Measurements from ENCODE around the gene CDH4.
A peak's percentile ranks its signal among the peaks of the same experiment; 100 is the strongest.

CDH4 gene

GRCh38 chr20:61628901-61629601 is 377.0 kb downstream of the CDH4 start:
- Histone ChIP-seq H2BK120ac (ENCODE audit: low read depth, low read length) (no peak overlapping the region), H3K4me3 (ENCODE audit: low read length) (no peak overlapping the region), H2BK15ac (replicated peaks; ENCODE audit: low read depth) (no peak overlapping the region), H2BK5ac (ENCODE audit: low read length) (no peak overlapping the region), H3K27me3 (ENCODE audit: insufficient read depth, low read length, poor library complexity) (no peaks in the 10 kb centered on the region), H4K5ac (ENCODE audit: low read length) (no peak overlapping the region), H3K56ac (ENCODE audit: low read length) (no peak overlapping the region), H3K79me1 (ENCODE audit: low read length) (no peaks in the 10 kb centered on the region), H3K4ac (ENCODE audit: low read depth, low read length) (no peak overlapping the region), H3K79me2 (ENCODE audit: control insufficient read depth, insufficient read depth, low read length) (no peaks in the 10 kb centered on the region), H4K8ac (ENCODE audit: low read depth, low read length) (no peak overlapping the region), H3K4me1 (ENCODE audit: control insufficient read depth, low read depth, low read length) (no peaks in the 10 kb centered on the region), H3K23ac (ENCODE audit: low read length) (no peak overlapping the region), H2AK5ac (ENCODE audit: low read length) (no peak overlapping the region), H3K18ac (ENCODE audit: low read length) (no peak overlapping the region), H3K36me3 (ENCODE audit: control insufficient read depth, insufficient read depth, low read length) (no peaks in the 10 kb centered on the region), H3K27ac (ENCODE audit: low read depth, low read length) (no peak overlapping the region), H3K9ac (ENCODE audit: low read length) (no peak overlapping the region), H3K4me2 (ENCODE audit: low read length) (no peak overlapping the region)
- no peak for DNase-seq
- WGBS (ENCODE audit: extremely low coverage, insufficient coverage, low lambda C conversion rate), result no CpG with 5 or more reads among the region's 17 CpGs

DNA sequence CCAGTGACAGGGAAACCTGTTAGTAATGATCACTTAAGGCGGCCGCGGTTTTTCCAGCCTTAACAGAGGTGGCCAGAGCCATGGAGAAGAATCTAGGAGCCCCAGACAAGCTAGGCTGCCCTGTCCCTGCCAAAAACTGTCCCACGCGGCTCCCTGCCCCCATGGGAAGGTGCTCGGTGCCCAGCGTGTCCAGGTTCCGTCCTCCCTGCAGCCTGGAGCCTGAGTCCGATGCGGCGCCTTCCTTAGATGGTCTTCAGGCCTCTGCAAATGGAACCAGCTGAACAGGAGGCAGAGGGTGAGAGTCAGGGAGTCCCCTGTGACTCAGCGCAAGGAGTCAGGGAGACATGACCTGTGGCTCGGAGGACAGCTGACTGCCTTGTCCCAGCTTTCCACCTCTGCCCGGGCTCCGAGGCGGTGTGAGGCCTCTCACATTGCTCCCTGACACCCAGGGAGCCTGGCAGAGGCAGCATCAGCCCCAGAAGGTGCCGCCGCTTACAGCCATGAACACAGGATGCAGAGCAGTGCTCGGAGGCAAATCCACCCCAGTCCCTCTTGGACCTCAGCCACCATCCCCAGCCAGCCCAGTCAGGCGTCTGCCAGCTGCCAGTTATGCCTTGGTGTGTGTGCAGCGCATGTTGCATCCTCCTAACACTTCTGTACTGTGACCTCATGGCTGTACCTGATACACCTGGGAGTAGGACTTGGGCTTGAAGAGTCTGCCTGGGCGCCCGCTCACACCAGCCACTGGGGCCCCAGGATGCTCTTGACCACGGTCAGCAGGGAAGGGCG is 377.7 kb downstream of the CDH4 start:
- H3K4me2 ChIP-seq (ENCODE audit: low read length), result no peak overlapping the region
- no peak overlapping the region for H2BK15ac ChIP-seq (replicated peaks; ENCODE audit: low read depth)
- WGBS (ENCODE audit: extremely low coverage, insufficient coverage, low lambda C conversion rate), result no CpG with 5 or more reads among the region's 25 CpGs
- no peaks in the 10 kb centered on the region for H3K36me3 ChIP-seq (ENCODE audit: control insufficient read depth, insufficient read depth, low read length)
- no peak for DNase-seq
- no peak overlapping the region for H3K9ac ChIP-seq (ENCODE audit: low read length)
- H3K79me1 ChIP-seq (ENCODE audit: low read length), result no peaks in the 10 kb centered on the region
- peak overlapping the region; percentile 2 for H3K56ac ChIP-seq (ENCODE audit: low read length)
- no peak overlapping the region for H2AK5ac ChIP-seq (ENCODE audit: low read length)
- no peak overlapping the region for H3K4ac ChIP-seq (ENCODE audit: low read depth, low read length)
- no peak overlapping the region for H3K27ac ChIP-seq (ENCODE audit: low read depth, low read length)
- H4K5ac ChIP-seq (ENCODE audit: low read length), result no peak overlapping the region
- no peak overlapping the region for H3K23ac ChIP-seq (ENCODE audit: low read length)
- H4K8ac ChIP-seq (ENCODE audit: low read depth, low read length), result no peak overlapping the region
- no peaks in the 10 kb centered on the region for H3K4me1 ChIP-seq (ENCODE audit: control insufficient read depth, low read depth, low read length)
- no peak overlapping the region for H3K18ac ChIP-seq (ENCODE audit: low read length)
- H3K4me3 ChIP-seq (ENCODE audit: low read length), result no peak overlapping the region
- H2BK120ac ChIP-seq (ENCODE audit: low read depth, low read length), result no peak overlapping the region
- no peak overlapping the region for H2BK5ac ChIP-seq (ENCODE audit: low read length)
- no peaks in the 10 kb centered on the region for H3K27me3 ChIP-seq (ENCODE audit: insufficient read depth, low read length, poor library complexity)
- H3K79me2 ChIP-seq (ENCODE audit: control insufficient read depth, insufficient read depth, low read length), result no peaks in the 10 kb centered on the region

DNA sequence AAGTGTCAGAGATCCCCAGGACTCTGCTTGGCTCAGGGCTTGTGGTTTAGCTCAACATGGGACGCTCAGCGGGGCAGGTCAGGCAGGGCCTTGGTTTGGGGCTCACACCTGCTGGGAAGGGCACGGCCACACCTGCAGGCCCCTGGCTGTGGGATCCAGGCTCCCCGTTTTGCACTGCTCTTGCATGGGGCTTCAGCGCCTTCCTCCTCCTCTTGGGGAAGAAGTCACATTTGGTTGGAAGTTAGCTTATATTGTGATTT is 378.3 kb downstream of the CDH4 start:
- Histone ChIP-seq H2BK120ac (ENCODE audit: low read depth, low read length) (no peak overlapping the region), H3K27me3 (ENCODE audit: insufficient read depth, low read length, poor library complexity) (no peaks in the 10 kb centered on the region), H3K79me2 (ENCODE audit: control insufficient read depth, insufficient read depth, low read length) (no peaks in the 10 kb centered on the region), H3K4me2 (ENCODE audit: low read length) (no peak overlapping the region), H3K4ac (ENCODE audit: low read depth, low read length) (no peak overlapping the region), H2BK15ac (replicated peaks; ENCODE audit: low read depth) (no peak overlapping the region), H4K8ac (ENCODE audit: low read depth, low read length) (no peak overlapping the region), H3K4me3 (ENCODE audit: low read length) (no peak overlapping the region), H3K23ac (ENCODE audit: low read length) (no peak overlapping the region), H3K79me1 (ENCODE audit: low read length) (no peaks in the 10 kb centered on the region), H3K27ac (ENCODE audit: low read depth, low read length) (no peak overlapping the region), H3K36me3 (ENCODE audit: control insufficient read depth, insufficient read depth, low read length) (no peaks in the 10 kb centered on the region), H3K18ac (ENCODE audit: low read length) (no peak overlapping the region), H4K5ac (ENCODE audit: low read length) (no peak overlapping the region), H3K9ac (ENCODE audit: low read length) (no peak overlapping the region), H3K4me1 (ENCODE audit: control insufficient read depth, low read depth, low read length) (no peaks in the 10 kb centered on the region), H2AK5ac (ENCODE audit: low read length) (no peak overlapping the region), H3K56ac (ENCODE audit: low read length) (no peak overlapping the region), H2BK5ac (ENCODE audit: low read length) (no peak overlapping the region)
- no peak for DNase-seq
- WGBS (ENCODE audit: extremely low coverage, insufficient coverage, low lambda C conversion rate), result no CpG with 5 or more reads among the region's 5 CpGs

DNA sequence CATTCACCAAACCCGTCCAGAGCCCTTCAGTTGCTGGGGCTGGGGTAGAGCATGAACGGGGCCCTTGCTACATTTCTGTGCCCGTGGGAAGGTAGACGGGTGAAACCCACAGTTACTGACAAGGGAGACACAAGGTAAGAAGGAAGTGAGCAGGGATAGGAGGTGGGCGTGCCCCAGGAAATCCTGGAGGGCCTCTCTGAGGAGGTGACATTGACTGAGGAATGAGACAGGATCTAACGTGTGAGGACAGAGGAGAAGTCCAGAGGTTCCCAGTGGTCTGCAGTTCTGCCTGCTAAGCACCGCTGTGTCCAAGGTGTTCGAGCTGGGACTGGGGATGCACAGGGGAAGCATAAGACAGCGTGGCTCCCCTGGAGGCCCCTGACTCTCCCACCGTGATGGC is 378.8 kb downstream of the CDH4 start:
- H4K5ac ChIP-seq (ENCODE audit: low read length), result no peak overlapping the region
- no peaks in the 10 kb centered on the region for H3K79me1 ChIP-seq (ENCODE audit: low read length)
- no peaks in the 10 kb centered on the region for H3K4me1 ChIP-seq (ENCODE audit: control insufficient read depth, low read depth, low read length)
- H3K18ac ChIP-seq (ENCODE audit: low read length), result no peak overlapping the region
- no peak overlapping the region for H2BK15ac ChIP-seq (replicated peaks; ENCODE audit: low read depth)
- H4K8ac ChIP-seq (ENCODE audit: low read depth, low read length), result no peak overlapping the region
- no peak for DNase-seq
- no peak overlapping the region for H3K9ac ChIP-seq (ENCODE audit: low read length)
- H3K27me3 ChIP-seq (ENCODE audit: insufficient read depth, low read length, poor library complexity), result no peaks in the 10 kb centered on the region
- H3K56ac ChIP-seq (ENCODE audit: low read length), result no peak overlapping the region
- H3K4ac ChIP-seq (ENCODE audit: low read depth, low read length), result no peak overlapping the region
- H3K4me2 ChIP-seq (ENCODE audit: low read length), result no peak overlapping the region
- H2BK120ac ChIP-seq (ENCODE audit: low read depth, low read length), result no peak overlapping the region
- no peak overlapping the region for H3K23ac ChIP-seq (ENCODE audit: low read length)
- WGBS (ENCODE audit: extremely low coverage, insufficient coverage, low lambda C conversion rate), result no CpG with 5 or more reads among the region's 10 CpGs
- H3K79me2 ChIP-seq (ENCODE audit: control insufficient read depth, insufficient read depth, low read length), result no peaks in the 10 kb centered on the region
- H2BK5ac ChIP-seq (ENCODE audit: low read length), result no peak overlapping the region
- no peak overlapping the region for H2AK5ac ChIP-seq (ENCODE audit: low read length)
- no peak overlapping the region for H3K4me3 ChIP-seq (ENCODE audit: low read length)
- H3K36me3 ChIP-seq (ENCODE audit: control insufficient read depth, insufficient read depth, low read length), result no peaks in the 10 kb centered on the region
- H3K27ac ChIP-seq (ENCODE audit: low read depth, low read length), result no peak overlapping the region

GRCh38 chr20:61631751-61632150 is 379.7 kb downstream of the CDH4 start:
- Histone ChIP-seq H3K18ac (ENCODE audit: low read length) (no peak overlapping the region), H3K56ac (ENCODE audit: low read length) (no peak overlapping the region), H3K27me3 (ENCODE audit: insufficient read depth, low read length, poor library complexity) (no peaks in the 10 kb centered on the region), H3K4me1 (ENCODE audit: control insufficient read depth, low read depth, low read length) (no peaks in the 10 kb centered on the region), H2AK5ac (ENCODE audit: low read length) (no peak overlapping the region), H2BK15ac (replicated peaks; ENCODE audit: low read depth) (no peak overlapping the region), H3K79me2 (ENCODE audit: control insufficient read depth, insufficient read depth, low read length) (no peaks in the 10 kb centered on the region), H3K9ac (ENCODE audit: low read length) (no peak overlapping the region), H3K4me3 (ENCODE audit: low read length) (no peak overlapping the region), H4K5ac (ENCODE audit: low read length) (no peak overlapping the region), H3K79me1 (ENCODE audit: low read length) (no peaks in the 10 kb centered on the region), H2BK120ac (ENCODE audit: low read depth, low read length) (no peak overlapping the region), H3K4me2 (ENCODE audit: low read length) (no peak overlapping the region), H3K36me3 (ENCODE audit: control insufficient read depth, insufficient read depth, low read length) (no peaks in the 10 kb centered on the region), H3K27ac (ENCODE audit: low read depth, low read length) (no peak overlapping the region), H3K23ac (ENCODE audit: low read length) (no peak overlapping the region), H3K4ac (ENCODE audit: low read depth, low read length) (no peak overlapping the region), H4K8ac (ENCODE audit: low read depth, low read length) (no peak overlapping the region), H2BK5ac (ENCODE audit: low read length) (no peak overlapping the region)
- WGBS (ENCODE audit: extremely low coverage, insufficient coverage, low lambda C conversion rate), result no CpG with 5 or more reads among the region's 17 CpGs
- DNase-seq, result peak; percentile 11

- H2BK120ac ChIP-seq (ENCODE audit: low read depth, low read length), result no peak overlapping the region
- H2BK5ac ChIP-seq (ENCODE audit: low read length), result no peak overlapping the region
- no peak overlapping the region for H2BK15ac ChIP-seq (replicated peaks; ENCODE audit: low read depth)
- H3K23ac ChIP-seq (ENCODE audit: low read length), result no peak overlapping the region
- no peak overlapping the region for H3K9ac ChIP-seq (ENCODE audit: low read length)
- no peak overlapping the region for H3K4me3 ChIP-seq (ENCODE audit: low read length)
- H4K5ac ChIP-seq (ENCODE audit: low read length), result no peak overlapping the region
- WGBS (ENCODE audit: extremely low coverage, insufficient coverage, low lambda C conversion rate), result no CpG with 5 or more reads among the region's 1 CpG
- H3K27ac ChIP-seq (ENCODE audit: low read depth, low read length), result no peak overlapping the region
- no peak overlapping the region for H3K4ac ChIP-seq (ENCODE audit: low read depth, low read length)
- H2AK5ac ChIP-seq (ENCODE audit: low read length), result no peak overlapping the region
- no peak overlapping the region for H3K18ac ChIP-seq (ENCODE audit: low read length)
- H3K79me2 ChIP-seq (ENCODE audit: control insufficient read depth, insufficient read depth, low read length), result no peaks in the 10 kb centered on the region
- no peak overlapping the region for H3K56ac ChIP-seq (ENCODE audit: low read length)
- no peaks in the 10 kb centered on the region for H3K36me3 ChIP-seq (ENCODE audit: control insufficient read depth, insufficient read depth, low read length)
- no peak for DNase-seq
- no peak overlapping the region for H4K8ac ChIP-seq (ENCODE audit: low read depth, low read length)
- no peaks in the 10 kb centered on the region for H3K79me1 ChIP-seq (ENCODE audit: low read length)
- no peaks in the 10 kb centered on the region for H3K4me1 ChIP-seq (ENCODE audit: control insufficient read depth, low read depth, low read length)
- H3K27me3 ChIP-seq (ENCODE audit: insufficient read depth, low read length, poor library complexity), result no peaks in the 10 kb centered on the region
- H3K4me2 ChIP-seq (ENCODE audit: low read length), result no peak overlapping the region
These were observed 380.9 kb downstream of the CDH4 start for GRCh38 chr20:61633004-61633403.

Data from mesendoderm (in vitro differentiated cells).